ENCODE results near the gene SBF2.

Gene SBF2

GRCh38 chr11:10201343-10201742, 92.7 kb downstream of the SBF2 start:
- Histone ChIP-seq H3K27me3 (ENCODE audit: control insufficient read depth, low read length) (0 out of 2 replicates have a peak, but pooled peaks cover 4% of the 10 kb centered on the region), H3K9me2 (replicated peaks; ENCODE audit: control insufficient read depth, low read length) (no peaks in the 10 kb centered on the region), H3K4me3 (ENCODE audit: low read length) (no peak overlapping the region), H3K27ac (ENCODE audit: low read depth, low read length) (no peak overlapping the region), H3K4me2 (ENCODE audit: low read length) (no peak overlapping the region), H3K4me1 (ENCODE audit: control insufficient read depth, low read length) (no peaks in the 10 kb centered on the region), H3K79me2 (ENCODE audit: control insufficient read depth, low read length) (no peaks in the 10 kb centered on the region), H3F3A (ENCODE audit: control insufficient read depth, insufficient read depth) (no peaks in the 10 kb centered on the region), H3K36me3 (ENCODE audit: control insufficient read depth, low read length) (no peaks in the 10 kb centered on the region), H3K9me3 (ENCODE audit: control insufficient read depth, insufficient read depth, low read length) (no peaks in the 10 kb centered on the region; the same call in 1 of the 2 replicates), H4K20me1 (ENCODE audit: control insufficient read depth, insufficient read depth, low read depth, low read length) (no peaks in the 10 kb centered on the region)
- no peak for TF ChIP-seq CTCF (IDR thresholded peaks at IDR 0.05; ENCODE audit: low read depth, low read length, poor library complexity, severe bottlenecking)
- no peak for TF ChIP-seq EZH2phosphoT487 (IDR thresholded peaks at IDR 0.05; ENCODE audit: borderline replicate concordance, low read length)

- H3K4me3 ChIP-seq (ENCODE audit: low read length), result no peak overlapping the region
- no peaks in the 10 kb centered on the region for H3K36me3 ChIP-seq (ENCODE audit: control insufficient read depth, low read length)
- TF ChIP-seq EZH2phosphoT487 (IDR thresholded peaks at IDR 0.05; ENCODE audit: borderline replicate concordance, low read length) (no peak), CTCF (IDR thresholded peaks at IDR 0.05; ENCODE audit: low read depth, low read length, poor library complexity, severe bottlenecking) (no peak)
- H3K9me3 ChIP-seq (ENCODE audit: control insufficient read depth, insufficient read depth, low read length), result no peaks in the 10 kb centered on the region
- H3K4me2 ChIP-seq (ENCODE audit: low read length), result no peak overlapping the region
- no peaks in the 10 kb centered on the region for H3K9me2 ChIP-seq (replicated peaks; ENCODE audit: control insufficient read depth, low read length)
- no peaks in the 10 kb centered on the region for H3F3A ChIP-seq (ENCODE audit: control insufficient read depth, insufficient read depth)
- no peak overlapping the region for H3K27ac ChIP-seq (ENCODE audit: low read depth, low read length)
- H3K4me1 ChIP-seq (ENCODE audit: control insufficient read depth, low read length), result no peaks in the 10 kb centered on the region
- H3K27me3 ChIP-seq (ENCODE audit: control insufficient read depth, low read length), result no peaks in the 10 kb centered on the region
- no peaks in the 10 kb centered on the region for H3K79me2 ChIP-seq (ENCODE audit: control insufficient read depth, low read length)
- H4K20me1 ChIP-seq (ENCODE audit: control insufficient read depth, insufficient read depth, low read depth, low read length), result no peaks in the 10 kb centered on the region
Observed at GRCh38 chr11:10197091-10197490, 96.9 kb downstream of the SBF2 start.

GRCh38 chr11:10192036-10192435, 102.0 kb downstream of the SBF2 start:
- H3K27ac ChIP-seq (ENCODE audit: low read depth, low read length), result no peak overlapping the region
- TF ChIP-seq CTCF (IDR thresholded peaks at IDR 0.05; ENCODE audit: low read depth, low read length, poor library complexity, severe bottlenecking), result no peak
- no peak for TF ChIP-seq EZH2phosphoT487 (IDR thresholded peaks at IDR 0.05; ENCODE audit: borderline replicate concordance, low read length)
- no peak overlapping the region for H3K4me3 ChIP-seq (ENCODE audit: low read length)
- no peaks in the 10 kb centered on the region for H3K4me1 ChIP-seq (ENCODE audit: control insufficient read depth, low read length)
- H3K4me2 ChIP-seq (ENCODE audit: low read length), result no peak overlapping the region
- H3K9me3 ChIP-seq (ENCODE audit: control insufficient read depth, insufficient read depth, low read length), result no peaks in the 10 kb centered on the region
- no peaks in the 10 kb centered on the region for H3K9me2 ChIP-seq (replicated peaks; ENCODE audit: control insufficient read depth, low read length)
- H3K79me2 ChIP-seq (ENCODE audit: control insufficient read depth, low read length), result no peaks in the 10 kb centered on the region
- H3F3A ChIP-seq (ENCODE audit: control insufficient read depth, insufficient read depth), result no peaks in the 10 kb centered on the region
- H3K27me3 ChIP-seq (ENCODE audit: control insufficient read depth, low read length), result no peaks in the 10 kb centered on the region
- H3K36me3 ChIP-seq (ENCODE audit: control insufficient read depth, low read length), result no peaks in the 10 kb centered on the region
- H4K20me1 ChIP-seq (ENCODE audit: control insufficient read depth, insufficient read depth, low read depth, low read length), result no peaks in the 10 kb centered on the region

- Histone ChIP-seq H3K9me2 (replicated peaks; ENCODE audit: control insufficient read depth, low read length) (no peaks in the 10 kb centered on the region), H3F3A (ENCODE audit: control insufficient read depth, insufficient read depth) (no peaks in the 10 kb centered on the region), H3K4me2 (ENCODE audit: low read length) (no peak overlapping the region), H3K4me3 (ENCODE audit: low read length) (no peak overlapping the region), H3K9me3 (ENCODE audit: control insufficient read depth, insufficient read depth, low read length) (no peaks in the 10 kb centered on the region), H4K20me1 (ENCODE audit: control insufficient read depth, insufficient read depth, low read depth, low read length) (no peaks in the 10 kb centered on the region), H3K27ac (ENCODE audit: low read depth, low read length) (no peak overlapping the region), H3K27me3 (ENCODE audit: control insufficient read depth, low read length) (no peaks in the 10 kb centered on the region), H3K4me1 (ENCODE audit: control insufficient read depth, low read length) (no peaks in the 10 kb centered on the region), H3K36me3 (ENCODE audit: control insufficient read depth, low read length) (no peaks in the 10 kb centered on the region), H3K79me2 (ENCODE audit: control insufficient read depth, low read length) (no peaks in the 10 kb centered on the region)
- no peak for TF ChIP-seq EZH2phosphoT487 (IDR thresholded peaks at IDR 0.05; ENCODE audit: borderline replicate concordance, low read length)
- TF ChIP-seq CTCF (IDR thresholded peaks at IDR 0.05; ENCODE audit: low read depth, low read length, poor library complexity, severe bottlenecking), result peak; percentile 23
Observed at GRCh38 chr11:10181811-10182210, 112.2 kb downstream of the SBF2 start.
